ENCODE measurements around the gene GALNT9. TPM values are rescaled to one million over a fixed set of nuclear protein-coding genes. Genes with fewer than 3 reads are reported as not detected.

The GALNT9 gene
- total and polyA plus RNA-seq, 4 experiments from 2014 or later: 0.61 TPM; not detected in 3

- ChIA-PET CTCF (ENCODE audit: partially characterized antibody) (no interaction called here), POLR2A (ENCODE audit: partially characterized antibody) (interaction anchor here (1.5 kb wide), 1 partner anchor 14 kb away, joined by 4 read pairs; no protein-coding TSS in a partner anchor)
- intact Hi-C loops (cut with micrococcal nuclease): no loop called here
- H3K27me3 Mint-ChIP-seq: no peaks in the 10 kb centered on the region
- no peaks in the 10 kb centered on the region for H3K9me3 Mint-ChIP-seq
- Histone ChIP-seq H3K36me3 (ENCODE audit: insufficient read depth, low read length) (peaks cover 11% of the 10 kb centered on the region), H3K4me1 (ENCODE audit: insufficient read depth, low read length) (peaks cover 22% of the 10 kb centered on the region), H3K9me3 (ENCODE audit: control insufficient read depth in 1 of 2, low read length in 2 of 2) (no peaks in the 10 kb centered on the region), H3K27me3 (ENCODE audit: insufficient read depth, low read length) (no peaks in the 10 kb centered on the region), H3K27ac (ENCODE audit: low read depth, low read length) (no peak overlapping the region), H3K4me3 (ENCODE audit: low read length in 2 of 2) (no peak overlapping the region)
- H3K36me3 Mint-ChIP-seq: no peaks in the 10 kb centered on the region
- H3K4me3 Mint-ChIP-seq: no peak overlapping the region
- DNase-seq: peak in 1 of 5 donors; percentile 33
- H3K4me1 Mint-ChIP-seq: peaks cover 10 to 19% (median 15%) of the 10 kb centered on the region in 4 donors
- H3K27ac Mint-ChIP-seq: peak overlapping the region in 1 of 7 donors; percentile 71
Measured at GRCh38 chr12:132159555-132160003, 169.8 kb downstream of the GALNT9 start.

- intact Hi-C loops (cut with micrococcal nuclease): no loop called here
- peaks cover 26% of the 10 kb centered on the region for H3K4me1 ChIP-seq (ENCODE audit: insufficient read depth, low read length)
- no peak overlapping the region for H3K4me3 ChIP-seq (ENCODE audit: low read length in 2 of 2)
- ChIA-PET CTCF (ENCODE audit: partially characterized antibody) (interaction anchor here (1.2 kb wide), 1 partner anchor 62 kb away, joined by 4 read pairs; no protein-coding TSS in a partner anchor), POLR2A (ENCODE audit: partially characterized antibody) (no interaction called here)
- no peak overlapping the region for H3K27ac ChIP-seq (ENCODE audit: low read depth, low read length)
- H3K4me3 Mint-ChIP-seq: no peak overlapping the region
- H3K27me3 ChIP-seq (ENCODE audit: insufficient read depth, low read length): no peaks in the 10 kb centered on the region
- no peaks in the 10 kb centered on the region for H3K27me3 Mint-ChIP-seq
- H3K9me3 ChIP-seq (ENCODE audit: control insufficient read depth in 1 of 2, low read length in 2 of 2): no peaks in the 10 kb centered on the region
- peaks cover 11% of the 10 kb centered on the region for H3K36me3 ChIP-seq (ENCODE audit: insufficient read depth, low read length)
- peak overlapping the region in 1 of 7 donors; percentile 72 for H3K27ac Mint-ChIP-seq
- H3K9me3 Mint-ChIP-seq: no peaks in the 10 kb centered on the region
- H3K36me3 Mint-ChIP-seq: no peaks in the 10 kb centered on the region
- H3K4me1 Mint-ChIP-seq: peaks cover 3 to 17% (median 10%) of the 10 kb centered on the region in 4 donors
- DNase-seq: peak in 1 of 5 donors; percentile 38
Measured at GRCh38 chr12:132158677-132159554, 170.5 kb downstream of the GALNT9 start.

- Histone ChIP-seq H3K9me3 (ENCODE audit: control insufficient read depth in 1 of 2, low read length in 2 of 2) (no peaks in the 10 kb centered on the region), H3K36me3 (ENCODE audit: insufficient read depth, low read length) (peaks cover 11% of the 10 kb centered on the region), H3K4me3 (ENCODE audit: low read length in 2 of 2) (no peak overlapping the region), H3K27ac (ENCODE audit: low read depth, low read length) (no peak overlapping the region), H3K4me1 (ENCODE audit: insufficient read depth, low read length) (peaks cover 20% of the 10 kb centered on the region), H3K27me3 (ENCODE audit: insufficient read depth, low read length) (no peaks in the 10 kb centered on the region)
- POLR2A ChIA-PET (ENCODE audit: partially characterized antibody): no interaction called here
- H3K27me3 Mint-ChIP-seq: no peaks in the 10 kb centered on the region
- H3K9me3 Mint-ChIP-seq: no peaks in the 10 kb centered on the region
- DNase-seq: no peak
- no peak overlapping the region for H3K27ac Mint-ChIP-seq
- CTCF ChIA-PET (ENCODE audit: partially characterized antibody): interaction anchor here (1.2 kb wide), 1 partner anchor 63 kb away, joined by 4 read pairs; no protein-coding TSS in a partner anchor
- H3K4me1 Mint-ChIP-seq: peaks cover 0 to 10% (median 2%) of the 10 kb centered on the region in 4 donors
- intact Hi-C loops (cut with micrococcal nuclease): no loop called here
- H3K36me3 Mint-ChIP-seq: peaks cover 0 to 2% of the 10 kb centered on the region in 2 donors
- no peak overlapping the region for H3K4me3 Mint-ChIP-seq
Measured at GRCh38 chr12:132157733-132158409, 171.5 kb downstream of the GALNT9 start.

- no peak overlapping the region for H3K27ac ChIP-seq (ENCODE audit: low read depth, low read length)
- DNase-seq: no peak
- ChIA-PET POLR2A (ENCODE audit: partially characterized antibody) (no interaction called here), CTCF (ENCODE audit: partially characterized antibody) (no interaction called here)
- Mint-ChIP-seq H3K27ac (no peak overlapping the region), H3K4me1 (peaks cover 0 to 10% (median 1%) of the 10 kb centered on the region in 4 donors), H3K9me3 (no peaks in the 10 kb centered on the region), H3K27me3 (no peaks in the 10 kb centered on the region), H3K4me3 (no peak overlapping the region), H3K36me3 (peaks cover 0 to 2% of the 10 kb centered on the region in 2 donors)
- intact Hi-C loops (cut with micrococcal nuclease): no loop called here
- peaks cover 10% of the 10 kb centered on the region for H3K4me1 ChIP-seq (ENCODE audit: insufficient read depth, low read length)
- H3K4me3 ChIP-seq (ENCODE audit: low read length in 2 of 2): no peak overlapping the region
- peaks cover 11% of the 10 kb centered on the region for H3K36me3 ChIP-seq (ENCODE audit: insufficient read depth, low read length)
- H3K27me3 ChIP-seq (ENCODE audit: insufficient read depth, low read length): no peaks in the 10 kb centered on the region
- no peaks in the 10 kb centered on the region for H3K9me3 ChIP-seq (ENCODE audit: control insufficient read depth in 1 of 2, low read length in 2 of 2)
Measured at GRCh38 chr12:132156573-132157325, 172.6 kb downstream of the GALNT9 start.

- Mint-ChIP-seq H3K27me3 (no peaks in the 10 kb centered on the region), H3K36me3 (peaks cover 0 to 3% of the 10 kb centered on the region in 2 donors), H3K27ac (no peak overlapping the region), H3K4me1 (peaks cover 0 to 10% (median 1%) of the 10 kb centered on the region in 4 donors), H3K9me3 (no peaks in the 10 kb centered on the region), H3K4me3 (no peak overlapping the region)
- Histone ChIP-seq H3K9me3 (ENCODE audit: control insufficient read depth in 1 of 2, low read length in 2 of 2) (no peaks in the 10 kb centered on the region), H3K4me3 (ENCODE audit: low read length in 2 of 2) (no peak overlapping the region), H3K27ac (ENCODE audit: low read depth, low read length) (no peak overlapping the region), H3K36me3 (ENCODE audit: insufficient read depth, low read length) (peaks cover 11% of the 10 kb centered on the region), H3K4me1 (ENCODE audit: insufficient read depth, low read length) (peaks cover 10% of the 10 kb centered on the region), H3K27me3 (ENCODE audit: insufficient read depth, low read length) (no peaks in the 10 kb centered on the region)
- POLR2A ChIA-PET (ENCODE audit: partially characterized antibody): no interaction called here
- CTCF ChIA-PET (ENCODE audit: partially characterized antibody): interaction anchor here (1.3 to 1.4 kb wide), 3 partner anchors 7 to 458 kb away, joined by 4 to 9 read pairs (median 5); no protein-coding TSS in a partner anchor
- intact Hi-C loops (cut with micrococcal nuclease): no loop called here
- DNase-seq: peak in 1 of 5 donors; percentile 22
Measured at GRCh38 chr12:132155771-132156572, 173.4 kb downstream of the GALNT9 start.

GRCh38 chr12:132154941-132155770 is 174.2 kb downstream of the GALNT9 start:
- no peaks in the 10 kb centered on the region for H3K9me3 ChIP-seq (ENCODE audit: control insufficient read depth in 1 of 2, low read length in 2 of 2)
- intact Hi-C loops (cut with micrococcal nuclease): loop anchor here (1.0 kb wide), 4 partner anchors 64 to 460 kb away; no protein-coding TSS in a partner anchor
- ChIA-PET CTCF (ENCODE audit: partially characterized antibody) (interaction anchor here (1.3 to 1.4 kb wide), 3 partner anchors 8 to 459 kb away, joined by 4 to 9 read pairs (median 5); no protein-coding TSS in a partner anchor), POLR2A (ENCODE audit: partially characterized antibody) (no interaction called here)
- no peaks in the 10 kb centered on the region for H3K27me3 Mint-ChIP-seq
- H3K36me3 Mint-ChIP-seq: peaks cover 0 to 3% of the 10 kb centered on the region in 2 donors
- H3K27ac Mint-ChIP-seq: peak overlapping the region in 2 of 7 donors; percentile 8 to 66
- H3K27ac ChIP-seq (ENCODE audit: low read depth, low read length): no peak overlapping the region
- H3K4me3 ChIP-seq (ENCODE audit: low read length in 2 of 2): no peak overlapping the region
- H3K27me3 ChIP-seq (ENCODE audit: insufficient read depth, low read length): no peaks in the 10 kb centered on the region
- peaks cover 0 to 8% (median 1%) of the 10 kb centered on the region in 4 donors for H3K4me1 Mint-ChIP-seq
- H3K4me3 Mint-ChIP-seq: no peak overlapping the region
- no peaks in the 10 kb centered on the region for H3K9me3 Mint-ChIP-seq
- H3K36me3 ChIP-seq (ENCODE audit: insufficient read depth, low read length): peaks cover 11% of the 10 kb centered on the region
- peak in 1 of 5 donors; percentile 36 for DNase-seq
- H3K4me1 ChIP-seq (ENCODE audit: insufficient read depth, low read length): peaks cover 10% of the 10 kb centered on the region

All from CD4-positive, alpha-beta memory T cell (primary cell).